Measurements from ENCODE around the gene CENPP.

The CENPP gene

GRCh38 chr9:92639791-92640271 lies 314.1 kb downstream of the CENPP start:
- no peak for DNase-seq (ENCODE audit: low read depth)

DNA sequence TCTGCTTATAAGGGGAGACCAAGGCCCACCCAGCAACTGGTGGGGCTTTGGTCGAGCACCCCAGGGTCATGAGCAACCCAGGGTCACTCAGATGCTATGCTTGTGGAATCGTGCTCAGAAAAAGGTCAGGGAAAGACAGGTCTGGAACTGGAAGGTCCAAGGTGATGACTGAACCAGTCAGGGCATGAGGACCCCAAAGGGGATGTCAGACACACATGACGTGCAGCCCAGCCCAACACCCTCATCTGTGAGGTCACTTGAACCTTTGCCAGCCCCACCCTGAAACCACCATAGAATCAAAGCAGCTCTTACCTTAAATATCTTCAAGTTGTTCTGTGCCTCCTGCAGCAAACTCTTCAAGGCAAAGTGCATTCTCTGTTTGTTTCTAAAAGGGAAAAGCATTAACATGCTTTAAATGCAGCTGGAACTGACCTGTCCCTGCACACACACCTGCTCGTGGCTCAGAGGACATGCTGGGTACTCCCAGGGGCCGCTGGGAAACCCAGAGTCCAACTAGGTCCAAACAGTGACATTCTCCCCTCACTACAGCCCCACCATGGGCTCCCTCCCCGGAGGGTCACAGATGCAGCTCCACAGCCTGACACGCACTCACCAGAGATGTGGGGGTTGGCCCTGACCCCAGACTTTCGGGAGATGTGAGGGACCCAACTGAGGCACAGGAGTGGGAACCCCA lies 314.8 kb downstream of the CENPP start:
- DNase-seq (ENCODE audit: low read depth), result no peak

DNA sequence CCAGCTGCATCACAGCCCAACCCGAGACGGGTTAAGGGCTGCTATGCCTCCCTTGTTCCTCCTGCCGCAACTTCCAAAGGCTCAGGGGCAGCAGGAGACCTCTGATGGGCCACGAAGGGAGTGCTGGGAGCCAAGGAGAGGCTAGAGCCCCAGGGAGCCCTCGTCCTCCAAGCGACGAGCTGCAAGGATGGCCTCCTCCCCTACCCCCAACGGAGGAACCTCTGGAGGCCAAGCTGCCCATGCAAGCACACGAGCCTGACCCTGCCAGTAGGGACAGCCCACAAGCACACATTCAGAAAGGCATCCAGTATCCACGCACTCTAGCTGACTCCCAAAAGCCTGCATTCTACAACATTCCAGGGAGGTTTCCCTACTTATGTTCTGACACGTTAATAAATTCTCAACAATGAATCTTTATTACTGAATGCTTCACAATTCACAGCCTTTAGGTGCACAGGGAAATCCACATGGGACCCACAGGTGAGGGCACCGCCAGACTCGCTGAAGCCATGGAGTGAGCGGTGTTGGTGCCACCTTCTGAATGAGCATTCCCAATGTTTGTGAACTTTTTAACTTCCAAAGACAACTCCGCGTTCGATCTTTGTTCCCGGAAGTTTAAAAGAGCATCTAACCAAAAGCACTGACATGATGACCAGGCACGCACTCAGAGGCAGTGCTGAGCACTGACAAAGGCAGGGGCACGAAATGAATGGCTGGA lies 315.5 kb downstream of the CENPP start:
- DNase-seq (ENCODE audit: low read depth), result no peak

DNA sequence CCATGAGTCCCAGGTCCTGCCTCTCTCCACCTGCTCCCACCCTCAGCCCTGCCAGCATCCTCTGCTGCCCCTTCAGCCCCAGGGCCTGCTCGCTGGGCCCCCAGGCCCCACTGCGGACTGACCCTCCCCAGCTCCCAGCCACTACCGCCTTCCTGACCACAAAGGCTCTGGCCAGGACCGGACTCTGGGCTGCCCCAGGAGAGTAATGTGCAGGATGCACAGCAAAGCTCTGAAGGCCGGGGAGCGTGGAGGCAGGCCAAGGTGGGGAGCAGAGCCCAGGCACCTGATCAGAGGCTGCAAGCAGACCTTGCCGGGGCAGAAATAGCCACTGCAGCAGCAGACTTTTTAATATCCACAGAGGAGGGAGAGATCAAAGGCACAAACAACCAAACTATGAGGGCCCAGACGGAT lies 316.3 kb downstream of the CENPP start:
- no peak for DNase-seq (ENCODE audit: low read depth)

DNA sequence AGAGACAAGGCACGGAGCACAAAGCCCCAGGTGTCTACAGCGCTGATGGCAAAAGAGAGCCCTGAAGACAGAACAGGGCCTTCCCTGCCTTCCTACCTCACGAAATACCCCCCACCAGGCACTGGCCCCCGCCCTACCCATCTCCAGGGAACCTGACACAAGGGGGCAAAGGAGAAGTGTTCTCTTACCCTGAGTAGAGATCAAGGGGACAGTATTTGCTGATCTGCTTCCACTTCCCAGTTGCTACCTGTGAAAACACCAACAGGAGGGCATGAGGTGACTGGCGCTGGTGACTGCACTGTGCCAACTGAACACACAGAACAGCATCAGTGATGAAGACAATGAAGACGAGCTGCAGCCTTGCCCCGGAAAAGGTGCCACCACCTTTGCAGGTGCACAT lies 316.8 kb downstream of the CENPP start:
- DNase-seq (ENCODE audit: low read depth), result no peak

DNA sequence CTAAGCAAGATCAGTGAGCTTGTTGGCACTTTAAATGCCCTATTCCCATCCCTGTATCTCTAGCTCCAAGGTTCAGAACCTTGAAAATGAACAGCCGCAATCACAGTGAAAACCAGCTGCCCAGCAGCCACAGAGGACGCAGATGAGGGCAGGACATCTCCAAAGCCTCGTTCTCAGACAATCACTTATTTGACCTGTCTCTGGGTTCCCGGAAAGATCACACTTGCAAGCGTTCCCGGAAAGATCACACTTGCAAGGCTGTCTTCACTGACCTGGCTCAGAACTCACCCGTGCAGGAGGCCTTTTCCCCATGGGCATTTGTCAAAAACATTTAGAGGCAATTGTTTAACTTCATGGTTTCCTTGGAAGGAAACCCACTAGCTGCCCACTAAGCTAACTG lies 318.5 kb downstream of the CENPP start:
- DNase-seq (ENCODE audit: low read depth), result no peak

- no peak for DNase-seq (ENCODE audit: low read depth)
Measured at GRCh38 chr9:92645041-92645440, 319.3 kb downstream of the CENPP start.

DNA sequence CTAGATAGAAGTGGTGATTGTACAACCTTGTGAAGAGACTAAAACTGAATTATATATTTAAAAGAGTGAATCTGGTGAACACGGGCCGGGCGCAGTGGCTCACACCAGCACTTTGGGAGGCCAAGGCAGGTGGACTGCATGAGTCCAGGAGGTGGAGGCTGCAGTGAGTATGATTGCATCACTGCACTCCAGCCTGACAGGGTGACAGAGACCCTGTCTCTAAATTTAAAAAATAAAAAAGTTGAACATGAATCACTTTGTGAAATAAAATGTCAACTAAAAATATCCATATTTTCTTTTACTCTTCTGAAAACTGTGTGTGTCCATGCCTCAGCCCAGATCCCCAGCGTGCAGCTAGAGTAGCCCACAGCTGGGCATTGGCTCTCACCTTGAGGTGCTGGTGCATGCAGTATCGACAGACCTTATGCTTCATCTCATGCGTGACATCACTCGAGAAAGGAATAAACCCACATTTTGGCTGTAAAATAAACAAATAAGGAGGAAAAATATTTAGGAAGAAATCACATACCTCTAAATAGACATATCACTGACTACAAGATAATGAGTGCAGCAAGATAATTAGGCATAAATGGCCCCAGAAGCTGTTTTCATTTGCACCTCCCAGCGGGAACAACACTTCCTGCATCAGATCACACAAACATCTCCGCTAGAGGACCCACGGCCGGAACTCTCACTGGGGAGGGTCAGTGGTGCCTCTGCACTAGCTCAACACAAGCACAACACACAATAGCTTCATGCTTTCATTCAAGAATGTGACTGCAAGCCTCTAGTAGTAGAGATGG lies 322.1 kb downstream of the CENPP start:
- DNase-seq (ENCODE audit: low read depth), result no peak

DNA sequence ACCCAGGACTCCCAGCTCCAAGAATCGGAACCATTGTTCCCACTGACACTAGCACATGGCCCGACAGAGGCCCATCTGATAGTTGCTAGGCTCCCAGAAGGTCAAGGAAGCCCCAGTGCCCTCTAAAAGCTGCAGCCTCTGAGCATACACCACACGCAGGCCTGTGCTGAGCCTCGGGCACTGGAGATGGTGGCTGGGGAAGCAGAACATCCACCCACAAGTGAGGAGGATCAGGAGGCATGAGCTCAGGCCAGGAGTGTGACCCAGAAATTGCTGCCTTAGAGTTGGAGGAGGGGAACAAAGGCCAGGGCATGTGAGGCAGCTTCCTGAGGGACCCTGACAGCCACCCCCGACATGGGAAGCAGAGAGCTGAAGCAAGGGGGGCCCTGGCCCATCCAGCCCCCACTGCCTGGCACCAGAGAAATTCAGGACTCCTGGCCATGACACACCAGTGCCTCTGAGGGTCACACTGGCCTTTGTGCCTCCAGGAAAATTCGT lies 322.8 kb downstream of the CENPP start:
- no peak for DNase-seq (ENCODE audit: low read depth)

DNA sequence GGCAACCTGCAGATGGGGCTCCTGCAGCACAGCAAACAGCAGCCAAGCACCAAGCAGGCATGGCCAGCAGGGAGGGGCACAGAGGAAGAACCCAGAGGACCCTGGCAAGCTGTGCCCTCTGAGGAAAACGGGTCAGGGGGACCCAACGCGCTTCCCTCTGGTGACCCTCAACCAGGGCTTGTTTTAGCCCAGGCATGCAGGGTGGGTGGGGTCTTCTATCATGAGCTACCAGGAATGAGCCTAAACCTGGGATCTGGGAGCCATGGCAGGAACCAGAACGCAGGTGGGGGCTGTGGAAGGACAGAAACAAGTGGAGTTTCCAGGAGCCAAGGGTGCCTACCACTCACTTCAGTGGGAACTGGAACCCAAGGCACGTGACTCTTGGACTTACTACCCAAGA lies 323.3 kb downstream of the CENPP start:
- DNase-seq (ENCODE audit: low read depth), result no peak

GRCh38 chr9:92650296-92650695 lies 324.5 kb downstream of the CENPP start:
- DNase-seq (ENCODE audit: low read depth), result no peak

- no peak for DNase-seq (ENCODE audit: low read depth)
Measured at GRCh38 chr9:92650839-92651621, 325.3 kb downstream of the CENPP start.

GRCh38 chr9:92652461-92652860 lies 326.7 kb downstream of the CENPP start:
- no peak for DNase-seq (ENCODE audit: low read depth)

- no peak for DNase-seq (ENCODE audit: low read depth)
Measured at GRCh38 chr9:92654481-92655301, 328.9 kb downstream of the CENPP start.

GRCh38 chr9:92655366-92655765 lies 329.6 kb downstream of the CENPP start:
- DNase-seq (ENCODE audit: low read depth), result no peak

DNA sequence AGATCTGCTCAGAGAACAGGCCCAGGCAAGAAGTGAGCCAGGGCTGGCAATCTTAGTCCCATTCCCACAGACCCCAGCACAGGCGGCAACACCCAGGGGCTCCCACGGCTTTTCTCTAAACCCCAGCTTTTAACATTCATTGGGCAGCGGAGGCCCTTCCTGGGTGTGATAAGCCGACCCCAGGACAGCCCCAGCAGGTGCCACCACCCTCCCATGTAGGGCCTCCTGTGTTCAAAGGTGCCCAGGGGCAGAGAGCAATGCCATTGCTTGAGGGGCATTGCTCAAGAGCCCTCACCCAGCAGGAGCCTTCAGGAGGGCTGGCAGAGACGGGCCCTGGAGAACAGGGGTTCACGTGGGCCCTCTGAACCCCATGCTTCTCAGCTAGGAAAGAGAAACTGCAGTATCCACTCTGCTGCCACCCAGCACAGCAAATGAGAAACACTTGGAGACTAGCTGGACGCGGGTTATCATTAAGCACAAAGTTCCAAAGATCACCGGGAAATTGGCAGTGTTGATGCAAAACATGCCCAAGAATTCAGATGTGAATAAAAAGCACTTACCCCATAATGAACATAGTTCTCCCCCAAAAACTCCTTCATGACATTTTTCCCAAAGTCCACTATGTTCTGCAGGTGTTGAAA lies 330.3 kb downstream of the CENPP start:
- no peak for DNase-seq (ENCODE audit: low read depth)

- no peak for DNase-seq (ENCODE audit: low read depth)
Measured at GRCh38 chr9:92656537-92656925, 330.8 kb downstream of the CENPP start.

DNA sequence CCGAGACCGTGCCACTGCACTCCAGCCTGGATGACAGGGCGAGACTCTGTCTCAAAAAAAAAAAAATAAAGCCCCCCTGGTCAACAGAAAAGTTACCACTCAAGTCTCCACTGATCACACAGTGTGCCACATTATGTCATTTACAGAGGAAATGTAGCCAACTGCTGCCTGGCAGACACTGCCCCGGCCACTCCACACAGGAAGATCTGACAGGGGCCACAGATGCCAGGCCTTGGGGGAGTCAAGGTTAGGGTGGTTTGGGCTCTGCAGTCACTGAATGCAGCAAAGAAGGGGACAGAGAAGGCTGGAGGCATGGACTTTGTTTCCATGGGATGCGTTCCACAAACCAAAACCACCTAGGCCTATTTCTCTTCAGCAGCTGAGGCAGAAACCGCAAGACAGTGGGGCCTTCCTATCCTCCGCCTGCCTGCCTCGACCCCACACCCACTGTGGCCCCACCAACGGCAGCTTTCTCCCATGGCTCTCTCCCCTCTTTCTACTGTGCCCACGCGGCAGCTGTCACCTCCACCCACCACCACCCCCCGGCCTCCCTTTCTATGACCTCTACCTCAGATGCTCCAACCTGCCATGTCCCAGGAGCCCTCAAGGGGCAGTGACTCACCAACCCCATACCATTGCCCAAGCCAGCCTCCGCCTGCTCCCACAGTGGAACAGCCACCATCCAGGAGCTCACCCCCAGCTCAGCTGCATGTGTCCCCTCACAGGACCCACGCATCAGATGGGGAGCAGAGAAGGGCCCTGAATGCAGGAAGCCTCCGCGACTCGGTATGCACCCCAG lies 331.7 kb downstream of the CENPP start:
- no peak for DNase-seq (ENCODE audit: low read depth)

GRCh38 chr9:92658176-92658575 lies 332.4 kb downstream of the CENPP start:
- no peak for DNase-seq (ENCODE audit: low read depth)

DNA sequence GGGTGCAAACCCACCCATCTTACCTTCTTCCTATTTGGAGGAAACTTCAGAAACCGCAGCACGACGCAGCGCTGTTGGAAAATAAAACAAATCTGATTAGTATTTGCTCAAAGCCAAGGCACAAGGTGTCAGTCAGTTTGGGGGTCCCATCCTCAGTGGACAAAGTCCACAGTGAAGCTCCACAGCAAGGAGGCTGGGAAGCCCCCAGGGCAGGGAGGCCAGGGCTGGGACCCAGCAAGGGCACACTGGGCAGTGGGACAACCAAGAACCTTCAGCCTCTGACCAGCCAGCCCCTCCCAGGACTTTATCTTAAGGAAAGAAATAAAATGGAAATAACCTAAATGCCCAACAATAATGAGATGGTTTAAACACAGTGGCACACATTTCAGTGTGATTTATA lies 332.9 kb downstream of the CENPP start:
- DNase-seq (ENCODE audit: low read depth), result no peak

All from EH (cell line).